HG03558 (cell line): ENCODE results near the gene CTRB2.

Experiments used
- ATAC-seq: cut with Tn5 transposase; IDR thresholded peaks from one replicate; pipeline ENCODE4 v1.9.1; 2021; ENCODE audit warnings: moderate number of reproducible peaks; ENCODE audit not compliant: unreplicated experiment; ENCODE audit errors: extremely low read depth

Gene CTRB2

GRCh38 chr16:75206749-75207451 is at the start of gene CTRB2:
Gene CTRB2 (minus strand): TSS chr16:75207161. CDS start chr16:75207141, 20 bp downstream.
- ATAC-seq = no peak

DNA sequence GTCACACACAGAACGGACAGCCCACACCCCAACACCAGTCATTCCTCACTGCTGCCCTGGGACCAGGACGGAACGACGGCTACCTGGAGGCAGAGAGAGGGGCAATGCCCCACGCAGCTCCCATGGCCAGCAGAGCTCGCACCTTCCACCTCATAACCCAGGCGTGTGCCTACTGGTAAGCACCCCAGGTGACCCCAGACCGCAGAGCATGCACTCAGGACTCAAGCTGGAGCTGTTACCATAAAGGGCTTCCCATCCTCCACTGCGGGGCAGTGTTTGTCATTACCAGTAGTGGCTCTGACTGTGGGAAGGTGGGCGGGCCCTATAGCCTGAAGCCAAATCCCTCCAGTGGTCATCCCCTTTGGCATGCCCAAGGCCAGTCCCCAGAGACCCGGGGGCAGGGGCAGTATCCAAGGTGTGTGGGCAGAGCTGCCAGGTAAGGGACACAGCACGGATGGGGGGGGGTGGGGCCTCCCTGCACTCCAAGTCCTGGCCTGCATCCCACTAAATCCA is 49.2 kb upstream of the CTRB2 start:
- no peak for ATAC-seq

DNA sequence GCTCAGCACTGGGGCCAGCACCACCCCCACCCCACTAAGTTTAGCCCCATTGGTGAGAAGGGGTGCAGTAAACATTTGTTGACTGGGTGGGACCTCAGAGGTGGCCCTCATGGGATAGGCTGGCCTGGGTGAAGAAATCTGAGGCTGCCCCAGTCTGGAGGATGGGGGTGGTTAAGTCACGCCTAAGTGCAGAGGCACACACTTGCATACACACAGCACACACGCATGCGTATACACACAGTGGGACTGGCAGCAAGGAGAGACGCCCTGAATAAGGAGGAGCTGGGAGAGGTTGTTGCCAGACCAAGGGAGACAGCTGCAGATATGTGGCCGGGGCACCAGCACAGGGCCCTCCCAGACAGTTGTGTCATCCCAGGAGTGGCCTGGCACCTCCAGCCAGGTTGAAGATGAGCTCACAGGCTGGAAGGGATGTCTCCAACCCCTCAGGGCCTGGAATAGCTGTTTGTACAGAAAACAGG is 47.4 kb upstream of the CTRB2 start:
- no peak for ATAC-seq

DNA sequence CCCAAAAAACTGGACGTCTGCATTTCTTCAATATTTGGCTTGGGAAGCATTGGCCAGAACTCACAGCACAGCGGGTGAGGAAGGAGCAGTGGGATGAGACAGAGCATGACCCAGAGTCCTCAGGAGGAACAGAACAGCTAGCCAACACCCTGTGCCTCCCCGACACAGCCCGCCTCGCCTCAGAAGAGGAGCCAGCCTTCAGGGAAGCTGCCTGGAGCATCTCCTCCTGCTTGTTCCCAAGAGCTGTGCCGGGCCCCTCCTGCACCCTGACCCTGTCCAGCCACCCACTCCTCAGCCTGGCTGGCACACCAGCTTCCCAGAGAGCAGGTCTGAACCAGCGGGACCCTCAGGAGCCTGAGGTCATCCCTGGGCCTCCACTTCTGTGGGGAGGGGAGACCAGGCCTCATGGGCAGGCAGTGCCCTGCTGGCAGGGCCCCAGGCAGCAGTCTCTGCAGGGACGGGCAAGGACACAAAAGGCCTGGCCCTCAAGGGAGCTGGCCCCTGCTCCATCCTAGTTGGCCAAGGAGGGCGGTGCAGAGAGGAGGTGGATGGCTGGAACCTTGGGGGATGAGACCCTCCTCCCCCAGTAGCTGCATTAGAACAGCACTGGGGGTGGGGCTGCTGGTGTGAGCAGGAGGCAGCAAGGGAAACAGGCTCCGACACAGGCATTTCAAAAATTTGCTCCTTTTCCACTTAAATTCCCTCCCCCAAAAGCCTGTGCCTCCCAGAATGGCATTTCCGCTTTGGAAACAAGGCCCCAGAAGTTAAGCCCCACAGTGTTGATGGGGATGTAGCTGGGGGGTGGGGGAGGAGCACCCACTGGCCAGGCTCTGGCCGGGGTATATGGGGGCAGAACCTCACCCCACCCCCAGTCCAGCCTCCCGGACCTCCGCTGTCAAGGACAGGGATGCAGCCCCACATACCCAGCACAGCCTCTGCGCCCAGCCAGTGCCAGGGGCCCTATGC is 46.3 kb upstream of the CTRB2 start:
- ATAC-seq = no peak

GRCh38 chr16:75252049-75252864 is 45.3 kb upstream of the CTRB2 start:
- no peak for ATAC-seq

GRCh38 chr16:75251280-75252048 is 44.5 kb upstream of the CTRB2 start, which contains the start of gene BCAR1:
Gene BCAR1 (minus strand): TSS chr16:75251624. CDS start chr16:75251482, 142 bp downstream.
- ATAC-seq = no peak

DNA sequence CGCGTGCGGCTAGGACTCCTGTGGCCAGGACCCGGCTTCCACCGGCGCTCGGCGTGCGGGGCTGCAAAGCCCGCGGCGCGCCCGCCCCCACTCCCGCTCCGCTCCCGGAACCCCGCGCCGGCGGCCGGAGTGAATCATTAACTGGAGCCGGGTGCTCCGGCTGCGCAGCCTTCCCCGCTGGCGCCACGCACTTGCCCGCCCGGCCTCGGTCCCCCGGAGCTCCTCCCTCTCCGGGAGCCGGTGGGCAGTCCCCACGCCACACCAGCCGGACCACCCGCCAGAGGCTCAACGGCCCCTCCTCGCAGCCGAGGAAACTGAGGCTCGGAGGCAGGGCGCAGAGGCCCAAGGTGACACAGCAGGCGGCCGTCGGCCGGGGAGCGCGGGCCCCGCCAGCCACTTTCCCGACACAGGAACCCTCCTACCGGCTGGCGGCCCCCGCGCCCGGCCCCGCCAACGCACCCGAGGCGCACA is 43.9 kb upstream of the CTRB2 start:
- no peak for ATAC-seq

- ATAC-seq = no peak
These were observed 43.3 kb upstream of the CTRB2 start for GRCh38 chr16:75250089-75250808.

- ATAC-seq = no peak
These were observed 42.5 kb upstream of the CTRB2 start for GRCh38 chr16:75249441-75249840.

- ATAC-seq = no peak
These were observed 41.8 kb upstream of the CTRB2 start for GRCh38 chr16:75248536-75249380.

DNA sequence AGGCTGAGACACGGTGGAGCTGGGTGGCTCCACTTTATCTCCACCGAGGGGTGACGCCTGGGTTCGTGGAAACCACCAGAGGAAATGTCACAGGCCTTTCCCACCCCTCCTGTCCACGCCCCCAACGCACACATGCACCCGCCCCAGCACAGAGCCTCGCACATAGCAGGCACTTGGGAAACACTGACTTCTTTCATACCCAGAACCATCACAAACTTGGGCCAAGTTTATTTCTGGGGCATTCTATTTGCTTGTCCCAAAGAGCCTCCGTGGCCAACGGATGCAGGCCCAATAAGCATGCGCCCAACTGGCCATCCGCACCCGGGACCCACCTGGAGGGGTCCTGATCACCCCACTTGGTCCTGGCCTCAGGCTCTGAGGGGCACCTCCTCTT is 41.2 kb upstream of the CTRB2 start:
- no peak for ATAC-seq

DNA sequence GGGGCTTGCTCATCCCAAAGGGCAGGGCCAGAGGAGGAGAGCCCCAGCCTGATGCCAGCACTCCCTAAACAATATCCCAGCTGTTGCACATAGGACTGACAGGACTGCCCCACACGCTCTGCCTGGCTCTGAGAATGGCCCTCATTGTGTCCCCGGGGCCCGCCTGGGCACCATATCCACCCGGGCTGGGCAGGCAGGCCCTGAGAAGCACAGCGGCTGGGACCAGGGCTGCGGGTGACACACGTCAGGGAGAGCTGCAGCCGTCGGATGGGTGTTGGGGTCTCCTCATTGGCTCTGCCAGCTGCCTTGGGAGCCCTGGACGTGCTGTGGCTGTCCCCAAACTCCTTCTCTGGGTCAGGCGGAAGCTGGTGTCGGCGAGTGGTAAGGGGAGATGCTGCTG is 40.3 kb upstream of the CTRB2 start:
- no peak for ATAC-seq

DNA sequence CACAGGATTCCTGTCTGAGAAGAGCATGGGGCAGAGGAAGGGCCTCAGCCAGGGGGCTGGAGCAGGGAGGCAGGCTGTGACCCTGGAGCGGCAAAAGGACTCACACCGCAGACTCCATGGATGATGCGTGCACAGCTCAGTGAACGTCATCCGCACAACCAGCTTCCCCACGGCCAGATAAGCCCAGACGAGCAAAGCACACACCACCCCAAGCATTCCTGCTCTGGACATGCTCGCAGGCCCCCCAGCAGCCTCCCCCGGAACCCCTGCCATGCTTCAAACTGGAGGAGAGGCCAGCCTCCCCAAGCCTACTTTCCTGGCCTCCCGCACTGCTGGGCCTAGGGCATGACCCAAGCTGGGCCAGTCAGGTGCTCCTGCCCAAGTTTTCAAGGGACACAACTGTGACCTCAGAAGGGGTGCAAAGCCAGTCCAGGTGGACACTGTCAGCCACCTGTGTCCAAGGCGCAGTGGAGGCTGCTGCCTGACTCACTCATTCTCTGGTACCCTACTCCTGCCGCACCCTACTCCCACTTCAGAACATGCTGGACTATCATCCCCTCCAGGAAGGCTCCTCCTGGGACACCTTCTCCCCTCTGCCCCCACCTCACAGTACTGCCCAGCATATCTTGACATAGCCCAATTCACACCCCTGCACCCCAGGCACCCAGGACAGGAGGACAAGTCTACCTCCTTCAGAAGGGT is 39.7 kb upstream of the CTRB2 start:
- no peak for ATAC-seq

DNA sequence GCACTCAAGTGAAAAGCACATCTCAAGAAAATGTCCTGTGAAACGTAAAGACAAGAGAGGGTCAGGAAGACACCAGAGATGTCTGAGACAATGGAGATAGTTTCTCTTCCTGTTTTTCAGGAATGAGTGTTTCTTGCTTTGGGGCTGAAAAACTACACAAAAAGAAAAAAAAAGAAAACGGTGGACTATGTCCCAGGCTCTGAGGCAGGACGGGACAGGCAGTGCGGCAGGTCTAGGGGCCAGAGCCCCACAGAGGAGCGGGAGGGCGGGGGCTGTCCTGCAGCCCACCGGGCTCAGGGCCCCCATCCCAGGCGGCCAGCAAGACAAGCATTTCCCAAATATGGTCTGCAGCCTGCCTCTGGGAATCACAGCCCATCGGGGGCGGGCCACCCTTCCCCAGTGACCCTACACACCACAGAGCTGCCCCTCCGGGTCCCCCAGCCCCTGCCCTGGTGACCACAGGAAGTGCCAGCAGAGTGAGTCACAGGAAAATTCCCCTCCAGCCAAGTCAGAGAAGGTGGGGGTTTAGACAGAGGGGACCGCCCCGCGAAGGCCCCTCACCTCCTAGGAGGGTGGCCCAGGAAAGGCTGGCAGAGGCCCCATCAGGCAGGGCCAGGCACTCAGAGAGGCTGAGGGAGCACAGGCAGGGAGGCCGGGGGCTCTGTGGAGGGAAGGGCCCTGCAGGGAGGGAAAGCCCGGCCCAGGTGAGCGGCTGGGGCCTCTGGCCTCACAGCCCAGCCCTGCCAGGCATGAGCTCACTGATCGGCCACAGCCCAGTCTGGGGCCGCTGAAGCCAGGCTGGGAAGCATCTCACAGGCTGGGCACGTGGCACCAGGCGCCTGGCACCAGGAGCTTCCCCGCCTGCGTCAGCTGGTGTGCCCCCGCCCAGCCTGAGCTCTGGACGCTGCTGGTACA is 38.1 kb upstream of the CTRB2 start:
- no peak for ATAC-seq

- ATAC-seq = no peak
These were observed 37.4 kb upstream of the CTRB2 start for GRCh38 chr16:75244225-75244809.
